ENCODE measurements around the gene CCN5.
A peak's percentile ranks its signal among the peaks of the same experiment; 100 is the strongest.
"Not testable (repeated sequence)": the region's sequence is repeated elsewhere in the genome, so short reads cannot be mapped to it uniquely, and the experiment has no call there.

Gene CCN5, protein sequence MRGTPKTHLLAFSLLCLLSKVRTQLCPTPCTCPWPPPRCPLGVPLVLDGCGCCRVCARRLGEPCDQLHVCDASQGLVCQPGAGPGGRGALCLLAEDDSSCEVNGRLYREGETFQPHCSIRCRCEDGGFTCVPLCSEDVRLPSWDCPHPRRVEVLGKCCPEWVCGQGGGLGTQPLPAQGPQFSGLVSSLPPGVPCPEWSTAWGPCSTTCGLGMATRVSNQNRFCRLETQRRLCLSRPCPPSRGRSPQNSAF

DNA sequence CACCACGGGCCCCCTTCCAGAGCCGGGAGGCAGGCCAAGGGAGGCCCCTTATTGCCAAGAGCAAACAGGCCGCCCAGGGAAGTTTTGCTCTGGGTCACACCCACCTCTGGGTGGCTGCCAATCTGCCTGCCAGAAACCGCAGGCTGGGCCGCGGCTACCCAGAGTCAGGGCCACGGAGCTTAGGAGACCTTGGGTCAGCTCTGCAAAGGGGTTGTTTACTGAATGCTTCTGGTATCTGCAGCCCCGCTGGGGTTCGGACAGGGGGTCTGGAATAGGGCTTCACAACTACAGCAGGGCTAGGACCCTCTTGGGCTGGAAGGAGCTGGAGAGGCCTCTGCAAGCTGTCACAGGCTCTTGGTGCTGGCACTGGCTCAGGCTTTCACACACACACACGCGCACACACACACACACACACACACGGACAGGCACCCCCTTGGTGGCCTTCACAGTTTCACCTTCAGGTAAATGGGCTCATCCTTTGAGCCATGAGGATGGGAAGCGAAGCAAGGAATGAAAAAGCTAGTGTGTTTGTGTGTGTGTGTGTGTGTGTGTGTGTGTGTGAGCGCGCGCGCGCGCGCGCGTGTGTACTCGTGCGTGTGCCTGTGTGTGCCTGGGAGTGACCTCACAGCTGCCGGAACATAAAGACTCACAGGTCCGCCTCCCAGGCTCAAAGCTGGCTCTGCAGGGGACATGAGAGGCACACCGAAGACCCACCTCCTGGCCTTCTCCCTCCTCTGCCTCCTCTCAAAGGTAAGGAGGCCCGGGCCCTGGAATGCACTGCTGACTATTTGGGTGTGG, at the start of gene CCN5:
TSS of gene CCN5 (plus strand) at position 669 of the 798 bp plus-strand sequence. CDS start at position 691, 22 bp downstream.
- peak; percentile 96 for DNase-seq

DNA sequence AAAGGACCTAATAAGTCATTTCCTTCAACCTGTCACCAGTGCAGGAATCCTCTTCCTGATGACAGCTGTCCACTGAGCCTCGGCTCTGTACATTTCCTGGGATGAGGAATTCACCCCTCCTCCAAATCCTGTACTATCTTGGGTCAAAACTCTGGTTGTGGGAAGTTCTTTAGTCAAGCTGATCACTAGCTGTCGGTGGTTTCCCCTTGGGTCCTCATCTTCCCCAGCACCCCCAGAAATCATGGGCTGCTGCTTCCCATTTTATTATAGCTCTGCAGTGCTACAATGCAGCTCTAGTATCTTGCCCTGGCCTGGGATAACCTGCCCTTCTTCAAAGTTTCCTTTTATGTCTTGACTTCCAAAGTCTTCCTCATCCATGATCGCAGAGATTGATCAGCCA, 49.1 kb upstream of the CCN5 start:
- DNase-seq = no peak

DNA sequence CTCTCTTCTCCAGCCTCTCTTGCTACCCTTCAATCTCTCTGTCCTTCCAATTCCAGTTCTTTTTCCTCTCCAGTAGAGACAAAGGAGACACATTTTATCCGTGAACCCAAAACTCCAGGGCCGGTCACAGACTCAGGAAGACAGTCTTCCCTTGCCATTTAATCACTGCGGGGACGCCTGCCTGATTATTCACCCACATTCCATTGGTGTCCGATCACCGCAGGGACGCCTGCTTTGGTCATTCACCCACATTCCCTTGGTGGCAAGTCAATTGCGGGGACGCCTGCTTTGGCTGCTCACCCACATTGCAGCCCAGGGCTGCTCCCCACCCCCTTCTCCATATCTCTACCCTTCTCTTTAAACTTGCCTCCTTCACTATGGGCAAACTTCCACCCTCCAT, 44.3 kb upstream of the CCN5 start:
- DNase-seq = not testable (repeated sequence)

DNA sequence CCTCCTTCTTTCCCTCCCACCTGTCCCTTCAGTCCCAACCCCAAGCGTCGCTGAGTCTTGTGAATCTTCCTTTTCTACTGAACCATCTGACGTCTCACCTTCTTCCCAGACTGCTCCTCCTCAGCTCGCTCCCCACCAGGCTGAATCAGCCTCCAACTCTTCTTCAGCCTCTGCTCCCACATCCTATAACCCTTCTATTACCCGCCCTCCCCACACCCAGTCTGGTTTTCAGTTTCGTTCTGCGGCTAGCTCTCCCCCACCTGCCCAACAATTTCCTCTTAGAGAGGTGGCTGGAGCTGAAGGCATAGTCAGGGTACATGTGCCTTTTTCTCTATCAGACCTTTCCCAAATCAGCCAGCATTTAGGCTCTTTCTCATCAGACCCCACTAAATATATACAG, 43.6 kb upstream of the CCN5 start:
- DNase-seq = not testable (repeated sequence)

DNA sequence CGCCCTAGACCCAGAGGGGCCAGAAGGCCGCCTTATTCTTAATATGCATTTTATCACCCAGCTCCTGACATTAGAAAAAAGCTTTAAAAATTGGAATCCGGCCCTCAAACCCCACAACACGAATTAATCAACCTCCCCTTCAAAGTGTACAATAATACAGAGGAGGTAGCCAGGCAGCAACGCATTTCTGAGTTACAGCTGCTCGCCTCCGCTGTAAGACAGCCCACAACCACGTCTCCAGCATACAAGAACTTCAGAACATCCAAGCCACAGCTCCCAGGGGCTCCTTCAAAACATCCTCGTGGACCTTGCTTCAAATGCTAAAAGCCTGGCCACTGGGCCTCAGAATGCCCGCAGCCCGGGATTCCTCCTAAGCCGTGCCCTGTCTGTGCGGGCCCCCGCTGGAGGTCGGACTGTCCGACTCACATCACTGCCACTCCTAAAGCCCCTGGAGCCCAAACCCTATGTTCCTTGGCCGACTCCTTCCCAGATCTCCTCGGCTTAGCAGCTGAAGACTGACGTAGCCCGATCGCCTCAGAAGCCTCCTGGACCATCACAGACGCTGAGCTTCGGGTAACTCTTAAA, 42.8 kb upstream of the CCN5 start:
- not testable (repeated sequence) for DNase-seq

DNA sequence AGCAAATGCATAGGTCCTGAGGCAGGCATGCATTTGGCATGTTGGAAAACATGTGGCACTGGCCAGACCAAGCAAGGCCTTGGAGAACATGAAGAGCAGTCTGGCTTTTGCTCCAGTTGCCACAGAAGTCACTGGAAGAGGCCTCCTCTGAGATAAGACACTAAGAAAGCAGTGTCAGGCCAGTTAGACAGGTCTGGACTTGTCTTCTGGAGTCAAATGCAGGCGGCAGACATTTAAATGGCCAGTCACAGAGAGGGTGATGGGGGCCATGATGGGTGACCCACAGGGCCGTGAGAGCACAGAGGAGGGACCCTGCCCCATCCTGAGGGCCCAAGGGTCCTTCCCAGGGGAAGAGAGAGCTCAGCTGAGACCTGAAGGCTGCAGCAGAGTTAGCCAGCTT, 36.9 kb upstream of the CCN5 start:
- DNase-seq = peak; percentile 35

DNA sequence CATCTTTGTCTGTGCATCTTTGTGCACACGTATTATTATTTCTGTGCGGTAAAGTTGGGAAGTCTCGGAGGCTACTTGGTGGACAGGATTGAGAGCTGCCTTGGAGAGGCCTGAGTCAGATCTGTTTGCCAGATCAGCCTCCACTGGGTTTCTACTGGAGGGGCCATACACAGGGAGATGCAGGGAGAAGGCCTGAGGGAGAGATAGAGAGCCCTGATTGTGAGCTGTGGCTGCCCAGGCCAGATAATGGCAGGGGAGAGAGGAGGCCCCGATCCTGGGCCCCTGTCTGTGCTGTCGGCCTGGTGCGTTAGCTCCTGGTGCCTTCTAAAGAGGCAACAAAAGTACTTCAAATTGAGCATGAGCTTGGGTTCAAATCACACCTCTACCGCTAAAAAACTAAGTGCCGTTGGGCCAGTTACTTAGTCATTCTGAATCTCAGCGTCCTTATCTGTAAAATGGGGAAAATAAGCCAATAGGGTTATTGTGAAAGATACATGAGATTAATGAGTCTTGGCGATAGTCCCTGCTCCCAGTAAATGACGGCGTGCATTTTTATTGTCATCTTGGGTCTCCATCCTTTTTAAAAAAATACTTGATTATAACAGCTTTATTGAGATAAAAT, 36.1 kb upstream of the CCN5 start:
- DNase-seq = peak; percentile 29

DNA sequence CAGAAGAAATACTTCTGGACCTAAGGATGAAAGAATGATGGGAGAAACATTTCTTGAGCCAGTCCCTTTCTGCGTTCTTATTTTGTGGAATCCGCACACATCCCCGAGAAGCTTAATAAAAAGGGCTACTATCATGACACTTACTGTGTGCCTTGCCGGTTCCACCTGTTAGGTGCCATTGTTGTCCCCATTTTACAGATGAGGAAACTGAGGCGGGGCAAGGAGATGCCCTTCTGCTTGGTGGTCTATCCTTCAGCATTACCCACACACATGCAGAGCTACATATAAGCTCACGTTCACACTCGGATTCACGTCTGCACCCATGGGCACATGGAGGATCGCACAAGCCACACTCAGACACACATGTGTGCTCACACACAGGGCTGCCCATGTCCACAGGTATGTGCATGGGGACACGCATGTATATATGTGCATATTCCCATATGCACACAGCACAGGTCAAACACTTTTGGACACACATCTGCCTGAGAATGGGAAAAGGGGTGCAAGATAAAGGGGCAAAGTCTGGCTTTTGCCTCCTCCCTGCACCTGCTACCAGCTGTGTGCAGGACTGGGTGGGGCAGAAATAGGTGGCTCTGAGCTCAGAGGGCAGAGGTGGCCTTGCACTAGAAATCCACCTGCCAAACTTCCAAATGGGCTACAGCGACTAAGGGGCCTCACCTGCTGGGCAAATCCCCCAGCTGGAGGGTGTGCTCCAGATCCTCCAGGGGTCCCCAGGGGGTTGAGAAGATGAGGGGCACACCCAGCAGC, 33.2 kb upstream of the CCN5 start:
- no peak for DNase-seq

DNA sequence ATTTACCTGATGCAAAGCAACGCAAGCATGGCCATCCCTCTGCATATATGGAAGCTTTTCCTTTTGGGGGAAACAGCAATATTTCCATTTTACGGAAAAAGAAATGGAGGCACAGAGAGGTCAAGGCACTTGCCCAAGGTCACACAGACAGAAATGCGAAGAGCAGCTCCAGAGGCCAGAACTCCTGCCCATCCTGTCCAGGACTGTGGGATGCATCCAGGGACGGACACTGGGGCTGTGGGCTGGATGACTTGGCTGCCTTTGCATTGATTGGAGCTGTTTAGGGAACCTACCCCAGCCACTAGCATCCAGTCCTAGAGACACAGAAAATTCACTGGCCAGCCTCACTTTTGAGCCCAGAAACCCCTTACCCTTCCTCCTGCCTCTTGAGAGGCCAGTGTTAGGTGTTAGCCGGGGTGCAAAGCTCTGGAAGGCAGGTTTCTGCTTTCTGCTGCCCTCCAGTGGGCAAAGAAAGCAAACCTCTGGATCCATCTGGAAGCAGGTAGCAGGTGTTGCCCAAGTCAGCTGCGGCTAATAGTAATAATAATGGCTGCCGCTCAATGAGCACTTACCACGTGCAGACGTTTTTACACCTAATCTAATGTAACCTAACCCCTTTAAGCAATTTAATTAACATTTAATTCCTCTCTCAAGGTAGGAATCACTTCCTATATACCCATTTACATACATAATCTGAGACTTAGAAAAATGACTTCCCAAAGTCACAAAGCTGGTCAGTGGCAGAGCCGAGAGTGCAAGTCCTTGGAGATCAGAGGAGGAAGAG, 31.7 kb upstream of the CCN5 start:
- DNase-seq = peak; percentile 72

DNA sequence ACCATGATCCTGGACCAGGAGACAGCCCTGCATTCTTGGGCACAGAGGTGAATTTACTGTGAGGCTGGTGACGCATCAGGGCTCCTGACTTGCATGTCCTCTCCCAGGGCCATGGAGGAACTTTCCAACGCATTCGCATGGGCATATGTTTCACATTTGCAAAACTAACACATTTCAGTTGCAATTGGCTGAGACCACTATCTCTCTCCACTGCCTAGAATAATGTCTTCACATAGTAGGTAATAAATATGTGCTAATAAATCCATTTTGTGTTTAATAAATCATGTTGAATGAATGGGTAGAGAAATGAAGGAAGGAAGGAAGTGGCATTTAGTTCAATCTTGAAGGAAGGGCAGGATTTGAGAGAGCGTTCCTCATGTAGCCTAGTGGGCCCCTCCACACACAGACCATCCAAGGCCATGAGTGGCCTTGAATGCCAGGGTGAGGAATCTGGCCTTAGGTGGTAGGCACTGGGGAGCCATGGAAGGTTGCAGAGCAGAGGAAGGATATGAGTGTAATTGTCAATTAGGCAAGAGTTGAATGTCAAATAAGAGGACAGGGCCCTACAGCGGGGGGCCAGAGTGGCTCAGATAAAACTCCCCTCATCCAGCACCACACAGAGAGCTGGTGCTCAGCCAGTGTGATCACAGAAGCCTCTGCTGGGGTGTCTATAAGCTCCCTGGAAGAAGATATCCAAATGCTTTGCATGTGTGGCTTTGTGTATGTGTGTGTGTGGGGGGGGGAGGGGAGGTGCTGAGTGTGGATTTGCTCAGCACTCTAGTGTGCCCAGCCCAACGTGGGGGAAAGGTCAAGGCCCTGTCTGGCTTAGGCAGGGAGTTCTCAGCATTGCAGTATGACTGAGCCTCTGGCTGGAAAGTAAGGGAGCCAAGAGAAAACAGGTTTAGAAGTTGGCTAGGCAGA, 30.9 kb upstream of the CCN5 start:
- DNase-seq = no peak

DNA sequence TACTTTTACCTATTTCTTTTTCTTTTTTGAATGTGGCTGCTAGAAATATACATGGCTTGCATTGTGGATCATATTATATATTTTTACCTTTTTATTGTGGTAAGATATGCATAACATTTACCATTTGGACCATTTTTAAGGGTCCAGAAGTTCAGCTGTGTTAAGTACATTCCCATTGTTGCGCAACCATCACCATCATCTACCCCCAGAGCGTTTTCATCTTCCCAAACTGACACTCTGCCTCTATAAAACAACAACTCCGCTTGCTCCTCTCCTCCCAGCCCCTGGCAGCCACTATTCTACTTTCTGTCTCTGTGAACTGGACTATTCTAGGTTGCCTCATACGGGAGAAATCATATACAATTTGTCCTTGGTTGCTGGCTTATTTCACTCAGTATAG, 28.2 kb upstream of the CCN5 start:
- no peak for DNase-seq

DNA sequence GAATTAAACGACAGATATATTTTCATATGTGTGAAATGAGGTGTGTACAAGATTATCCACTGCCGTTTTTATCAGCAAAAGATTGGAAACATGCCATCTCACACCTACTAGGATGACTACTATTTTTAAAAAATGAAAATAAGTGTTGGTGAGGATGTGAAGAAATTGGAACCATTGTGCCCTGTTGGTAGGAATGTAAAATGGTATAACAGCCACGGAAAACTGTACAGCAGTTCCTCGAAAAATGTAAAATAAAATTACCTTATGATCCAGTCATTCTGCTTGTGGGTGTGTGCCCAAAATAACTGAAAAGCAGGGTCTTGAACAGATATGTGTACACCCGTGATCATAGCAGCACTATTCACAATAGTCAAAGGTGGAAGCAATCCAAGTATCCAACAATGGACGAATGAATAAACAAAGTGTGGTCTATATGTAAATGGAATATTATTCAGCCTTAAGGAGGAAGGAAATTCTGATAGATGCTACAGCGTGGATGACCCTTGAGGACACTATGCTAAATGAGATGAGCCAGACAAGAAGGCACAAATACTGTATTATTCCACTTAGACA, 27.0 kb upstream of the CCN5 start:
- no peak for DNase-seq

DNA sequence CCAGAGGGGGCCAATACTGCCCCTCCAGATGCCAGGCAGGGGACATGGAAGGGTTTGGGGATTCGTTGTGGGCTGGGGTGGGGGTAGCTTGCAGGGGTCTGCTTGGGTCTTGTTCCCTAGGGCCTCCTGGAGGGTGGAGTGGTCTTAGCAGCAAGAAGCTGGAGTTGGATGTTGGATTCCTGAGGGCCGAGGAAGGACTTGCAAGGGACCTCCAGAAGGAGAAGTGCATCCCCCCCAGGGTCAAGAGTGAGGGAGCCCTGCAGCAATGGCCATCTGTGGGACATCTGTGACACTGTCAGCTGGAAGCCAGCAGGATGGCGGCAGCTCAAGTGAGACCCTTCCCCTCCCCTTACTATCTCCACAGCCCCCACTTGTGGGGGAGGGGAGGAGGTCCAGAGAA, 25.4 kb upstream of the CCN5 start:
- no peak for DNase-seq

DNA sequence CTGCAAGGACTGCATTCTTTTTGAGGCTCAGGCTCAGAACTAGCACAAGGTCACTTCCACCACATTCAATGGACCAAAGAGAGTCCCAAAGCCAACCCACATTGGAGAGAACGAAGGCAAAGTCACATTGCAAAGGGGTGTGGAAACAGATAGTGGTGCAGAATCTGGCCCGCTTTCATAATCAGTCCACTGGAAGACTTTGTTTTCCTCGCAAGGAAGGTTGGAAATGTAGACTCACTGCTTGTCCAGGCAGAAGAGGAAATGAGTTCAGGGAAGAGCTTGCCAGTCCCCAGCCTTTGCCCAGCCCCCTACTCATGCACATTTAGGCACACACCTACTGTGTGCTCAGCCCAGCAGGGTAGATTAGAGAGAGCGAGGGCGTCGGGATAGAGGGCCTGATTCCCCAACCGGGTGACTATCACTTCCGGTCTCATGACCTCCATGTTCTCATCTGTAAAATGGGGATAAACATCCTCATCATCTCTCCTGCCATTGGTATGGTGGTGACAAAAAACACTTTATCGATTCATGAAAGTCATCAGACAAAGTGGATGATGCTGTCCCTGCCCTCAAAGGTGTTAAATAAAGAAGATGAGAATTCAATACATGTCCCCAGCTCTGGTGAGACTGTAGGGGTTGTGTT, 24.3 kb upstream of the CCN5 start:
- DNase-seq = no peak

DNA sequence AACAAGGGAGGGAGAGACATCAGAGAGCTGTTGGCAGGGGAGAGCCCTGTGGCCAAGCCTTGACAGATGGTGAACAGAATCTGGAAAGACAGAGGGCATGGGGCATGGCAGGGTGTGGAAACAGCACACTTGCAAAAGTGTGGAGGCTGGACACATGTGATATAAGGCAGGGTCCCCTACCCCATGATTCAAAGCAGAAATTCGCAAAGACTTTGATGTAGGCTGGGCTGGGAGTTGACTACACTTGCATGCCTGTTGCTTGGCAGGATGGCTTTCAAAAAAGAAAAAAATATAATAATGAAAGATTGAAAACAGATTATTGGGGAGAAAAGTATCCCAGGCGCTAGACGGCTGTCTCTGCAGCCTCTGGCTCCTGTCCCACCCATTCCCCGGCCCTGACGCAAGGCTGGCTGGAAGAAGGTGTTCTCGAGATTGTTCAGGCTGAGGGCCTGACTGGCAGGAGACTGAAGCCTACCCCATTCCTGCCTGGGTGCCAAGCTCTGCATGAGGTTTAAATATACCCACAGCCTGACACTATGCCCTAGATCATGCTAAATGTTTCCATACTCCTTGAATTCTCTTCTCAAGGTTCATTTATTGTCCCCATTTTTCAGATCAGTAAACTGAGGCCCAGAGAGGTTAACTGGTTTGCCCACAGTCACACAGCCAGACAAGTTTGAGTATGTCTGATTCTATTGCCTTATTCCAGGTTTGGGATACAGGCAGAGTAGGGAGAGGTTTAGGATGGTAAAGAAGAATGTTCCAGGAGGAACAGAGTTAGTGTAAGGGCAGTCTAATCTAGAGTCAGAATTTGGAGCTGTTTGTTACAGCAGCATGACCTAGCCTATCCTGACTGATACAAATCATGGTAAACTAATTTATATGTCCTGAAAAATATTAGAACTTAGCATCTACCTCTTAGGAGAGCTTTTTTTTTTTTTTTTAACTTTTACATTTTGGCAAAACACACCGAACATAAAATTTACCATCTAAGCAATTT, 23.4 kb upstream of the CCN5 start:
- DNase-seq = no peak

DNA sequence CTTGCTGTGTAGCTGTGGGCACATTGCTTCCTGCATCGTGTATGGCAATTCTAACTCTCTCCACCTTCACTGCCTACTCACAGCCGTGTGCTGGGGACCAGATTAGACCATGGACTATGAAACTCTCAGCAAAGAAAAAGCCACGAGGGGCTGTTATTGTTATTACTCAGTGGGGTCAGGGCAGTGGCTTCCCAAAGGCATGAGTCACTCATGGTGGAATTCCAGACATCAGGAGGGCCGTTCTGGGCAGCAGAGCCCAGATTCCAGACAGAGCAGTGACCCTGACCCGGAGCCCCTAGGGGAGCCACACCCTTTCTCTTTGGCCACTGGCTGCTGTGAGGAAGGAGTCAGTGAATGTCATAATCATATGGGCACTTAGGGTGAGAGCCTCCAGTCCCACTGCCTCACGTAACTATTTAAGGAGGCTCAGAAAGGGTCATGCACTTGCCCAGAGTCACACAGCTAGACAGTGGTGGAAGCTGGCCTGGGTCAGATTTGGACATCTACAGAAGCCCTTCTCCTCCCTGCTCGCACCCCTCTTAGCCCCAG, 22.2 kb upstream of the CCN5 start:
- no peak for DNase-seq

DNA sequence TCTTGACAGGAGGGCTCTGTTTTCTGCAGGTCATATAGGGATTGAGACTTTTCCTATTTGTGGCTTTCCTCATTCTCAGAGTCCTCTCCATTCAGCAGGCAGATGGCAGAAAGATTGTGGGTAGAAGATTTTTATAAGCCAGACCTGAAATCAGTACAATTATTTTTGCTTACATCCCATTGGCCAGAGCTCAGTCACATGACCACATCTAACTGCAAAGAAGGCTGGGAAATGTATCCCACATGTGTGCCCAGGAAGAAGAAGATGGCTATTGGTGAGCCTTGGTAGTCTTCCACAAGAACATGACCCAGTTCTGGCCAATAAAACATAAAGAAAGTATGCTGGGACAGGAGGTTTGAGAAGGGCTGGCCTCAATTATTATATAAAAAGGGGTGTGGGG, 21.5 kb upstream of the CCN5 start:
- DNase-seq = no peak

DNA sequence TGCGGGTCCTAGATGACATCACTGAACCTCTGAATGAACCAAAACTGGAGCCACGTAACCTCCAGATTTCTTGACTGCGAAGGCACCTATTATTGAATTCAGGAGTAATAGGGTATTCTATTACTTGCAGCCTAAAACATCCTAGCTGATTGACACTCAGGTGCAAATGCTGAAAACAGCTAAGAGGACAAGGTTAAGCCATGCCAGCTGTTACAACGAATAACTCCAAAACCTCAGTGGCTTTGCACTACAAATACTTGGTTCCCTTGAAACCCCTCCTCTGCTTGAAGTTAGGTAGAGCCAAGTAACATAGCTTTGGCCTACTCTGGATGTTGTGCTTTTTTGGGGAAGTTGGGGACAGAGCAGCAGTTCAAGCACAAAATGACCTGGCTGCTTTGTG, 21.0 kb upstream of the CCN5 start:
- no peak for DNase-seq
